ENCODE measurements around the gene MCHR2. TPM values are rescaled to one million over a fixed set of nuclear protein-coding genes. Genes with fewer than 3 reads are reported as not detected.

MCHR2 gene
- polyA plus RNA-seq, 1 experiment, result not detected

GRCh38 chr6:99873084-99873483 is 120.9 kb downstream of the MCHR2 start:
- H3K27ac ChIP-seq (ENCODE audit: low read depth, low read length), result no peak overlapping the region
- POLR2A ChIA-PET, result no interaction called here
- TF ChIP-seq CTCF (IDR thresholded peaks at IDR 0.05; ENCODE audit: low read depth, low read length), result no peak
- CTCF ChIA-PET, result interaction anchor here (1.1 to 6.1 kb wide), 3 partner anchors 31 to 229 kb away, joined by 3 to 97 read pairs (median 8); no protein-coding TSS in a partner anchor
- DNase-seq (ENCODE audit: low read depth, low spot score), result no peak
- H3K27me3 ChIP-seq (ENCODE audit: control insufficient read depth, insufficient read depth, low read length), result peaks cover 12% of the 10 kb centered on the region
- no peaks in the 10 kb centered on the region for H3K9me3 ChIP-seq (ENCODE audit: control insufficient read depth, insufficient read depth, low read length)
- no peak overlapping the region for H3K4me3 ChIP-seq (ENCODE audit: low read depth, low read length)

GRCh38 chr6:99871641-99872040 is 122.4 kb downstream of the MCHR2 start:
- Histone ChIP-seq H3K4me3 (ENCODE audit: low read depth, low read length) (no peak overlapping the region), H3K27ac (ENCODE audit: low read depth, low read length) (no peak overlapping the region), H3K27me3 (ENCODE audit: control insufficient read depth, insufficient read depth, low read length) (peaks cover 12% of the 10 kb centered on the region), H3K9me3 (ENCODE audit: control insufficient read depth, insufficient read depth, low read length) (no peaks in the 10 kb centered on the region)
- no peak for DNase-seq (ENCODE audit: low read depth, low spot score)
- ChIA-PET POLR2A (no interaction called here), CTCF (interaction anchor here (1.6 to 6.1 kb wide), 2 partner anchors 33 to 229 kb away, joined by 15 to 97 read pairs; no protein-coding TSS in a partner anchor)
- TF ChIP-seq CTCF (IDR thresholded peaks at IDR 0.05; ENCODE audit: low read depth, low read length), result no peak

Data from AG04450 (cell line).